GM12864 (cell line): Measurements from ENCODE around the gene RBMS1.

Experiments used
- DNase-seq: peaks from one replicate; pipeline ENCODE4 v3.0.0-alpha.2; 2011; ENCODE audit warnings: low read depth
- H3K4me3 ChIP-seq: 2 replicates; pipeline ENCODE4 v1.5.1; 2011; ENCODE audit warnings: mild to moderate bottlenecking, low read depth, low read length, control low read depth
- CTCF ChIP-seq: IDR thresholded peaks from 2 replicates; pipeline ENCODE4 v1.5.1; 2011; ENCODE audit warnings: low read depth, mild to moderate bottlenecking, moderate library complexity, low read length, control low read depth, inconsistent platforms; ENCODE audit errors: missing control alignments

The RBMS1 gene

GRCh38 chr2:160482673-160483072 lies 10.9 kb downstream of the RBMS1 start:
- no peak overlapping the region for H3K4me3 ChIP-seq
- no peak for DNase-seq
- no peak for TF ChIP-seq CTCF

- TF ChIP-seq CTCF: no peak
- DNase-seq: no peak
- no peak overlapping the region for H3K4me3 ChIP-seq
Measured at GRCh38 chr2:160479269-160479668, 14.3 kb downstream of the RBMS1 start.

GRCh38 chr2:160478660-160479059 lies 14.9 kb downstream of the RBMS1 start:
- TF ChIP-seq CTCF: no peak
- H3K4me3 ChIP-seq: no peak overlapping the region
- DNase-seq: no peak

GRCh38 chr2:160477032-160477431 lies 16.6 kb downstream of the RBMS1 start:
- TF ChIP-seq CTCF: no peak
- DNase-seq: no peak
- H3K4me3 ChIP-seq: no peak overlapping the region

GRCh38 chr2:160474891-160475787 lies 18.5 kb downstream of the RBMS1 start:
- DNase-seq: no peak
- H3K4me3 ChIP-seq: no peak overlapping the region
- no peak for TF ChIP-seq CTCF

GRCh38 chr2:160474319-160474645 lies 19.3 kb downstream of the RBMS1 start:
- no peak for DNase-seq
- no peak overlapping the region for H3K4me3 ChIP-seq
- no peak for TF ChIP-seq CTCF
